Neural cell (in vitro differentiated cells): Measurements from ENCODE around the gene RPP25.

Source experiments
- EP300 ChIP-seq: fragments of 450-650 bp; conservative IDR thresholded peaks from 2 replicates; pipeline ENCODE4 v1.6.1; 2014; ENCODE audit warnings: antibody characterized with exemption, mild to moderate bottlenecking, moderate library complexity; ENCODE audit not compliant: poor library complexity, severe bottlenecking
- EZH2 ChIP-seq: fragments of 200-600, 300-800 bp; shearing (Covaris generic), sonication (generic); IDR thresholded peaks from 2 replicates; pipeline ENCODE4 v1.6.1; 2014; ENCODE audit warnings: antibody characterized with exemption, low read length, borderline replicate concordance, mild to moderate bottlenecking; ENCODE audit not compliant: insufficient read depth, poor library complexity, severe bottlenecking
- MXI1 ChIP-seq: fragments of 450-650 bp; conservative IDR thresholded peaks from 2 replicates; pipeline ENCODE4 v1.6.1; 2014; ENCODE audit warnings: antibody characterized with exemption, mild to moderate bottlenecking; ENCODE audit not compliant: poor library complexity, severe bottlenecking
- POLR2AphosphoS5 ChIP-seq: IDR thresholded peaks from 2 replicates; pipeline ENCODE4 v1.6.1; 2012
- RAD21 ChIP-seq: fragments of 450-650 bp; conservative IDR thresholded peaks from 2 replicates; pipeline ENCODE4 v1.6.1; 2014; ENCODE audit warnings: antibody characterized with exemption, mild to moderate bottlenecking, moderate library complexity
- SMC3 ChIP-seq: fragments of 450-650 bp; conservative IDR thresholded peaks from 2 replicates; pipeline ENCODE4 v1.6.1; 2014; ENCODE audit warnings: antibody characterized with exemption, mild to moderate bottlenecking, moderate library complexity; ENCODE audit not compliant: poor library complexity
- TAF1 ChIP-seq: IDR thresholded peaks from 2 replicates; pipeline ENCODE4 v1.6.1; 2012; ENCODE audit warnings: low read depth
- TF ChIP-seq, protein P1 (sequence below): fragments of 450-650 bp; IDR thresholded peaks from 2 replicates; pipeline ENCODE4 v1.5.1; 2014; ENCODE audit warnings: antibody characterized with exemption, mild to moderate bottlenecking, moderate library complexity; ENCODE audit not compliant: poor library complexity, severe bottlenecking

DNA sequence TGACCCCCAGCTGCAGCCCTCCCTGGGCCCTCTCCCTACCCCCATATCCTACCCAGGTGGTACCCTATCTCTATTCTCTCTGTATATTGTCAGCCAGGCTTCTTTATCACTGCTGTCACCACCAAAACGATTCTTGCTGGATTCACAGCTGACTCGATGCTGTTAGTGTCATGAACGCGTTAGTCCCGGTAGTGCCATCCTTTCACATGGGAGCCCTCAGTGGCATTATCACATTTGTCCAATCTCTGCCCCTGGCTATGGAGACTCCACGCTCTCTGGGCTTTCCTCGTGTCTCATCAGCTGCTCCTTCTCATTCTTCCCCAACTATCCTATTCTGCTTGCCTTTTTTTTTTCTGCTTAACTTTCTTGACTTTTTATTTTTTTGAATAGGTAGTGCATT is 45.8 kb upstream of the RPP25 start:
- TF ChIP-seq, protein P1, sequence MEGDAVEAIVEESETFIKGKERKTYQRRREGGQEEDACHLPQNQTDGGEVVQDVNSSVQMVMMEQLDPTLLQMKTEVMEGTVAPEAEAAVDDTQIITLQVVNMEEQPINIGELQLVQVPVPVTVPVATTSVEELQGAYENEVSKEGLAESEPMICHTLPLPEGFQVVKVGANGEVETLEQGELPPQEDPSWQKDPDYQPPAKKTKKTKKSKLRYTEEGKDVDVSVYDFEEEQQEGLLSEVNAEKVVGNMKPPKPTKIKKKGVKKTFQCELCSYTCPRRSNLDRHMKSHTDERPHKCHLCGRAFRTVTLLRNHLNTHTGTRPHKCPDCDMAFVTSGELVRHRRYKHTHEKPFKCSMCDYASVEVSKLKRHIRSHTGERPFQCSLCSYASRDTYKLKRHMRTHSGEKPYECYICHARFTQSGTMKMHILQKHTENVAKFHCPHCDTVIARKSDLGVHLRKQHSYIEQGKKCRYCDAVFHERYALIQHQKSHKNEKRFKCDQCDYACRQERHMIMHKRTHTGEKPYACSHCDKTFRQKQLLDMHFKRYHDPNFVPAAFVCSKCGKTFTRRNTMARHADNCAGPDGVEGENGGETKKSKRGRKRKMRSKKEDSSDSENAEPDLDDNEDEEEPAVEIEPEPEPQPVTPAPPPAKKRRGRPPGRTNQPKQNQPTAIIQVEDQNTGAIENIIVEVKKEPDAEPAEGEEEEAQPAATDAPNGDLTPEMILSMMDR, result no peak
- TF ChIP-seq TAF1, result no peak
- no peak for TF ChIP-seq EZH2
- TF ChIP-seq RAD21, result no peak
- no peak for TF ChIP-seq EP300
- TF ChIP-seq SMC3, result no peak
- TF ChIP-seq MXI1, result no peak
- TF ChIP-seq POLR2AphosphoS5, result no peak
